ENCODE results near the gene JAKMIP1. TPM values are rescaled to one million over a fixed set of nuclear protein-coding genes. Genes with fewer than 3 reads are reported as not detected.

The JAKMIP1 gene
- polyA plus RNA-seq, 1 donor from 2014 or later = 15.3 TPM

DNA sequence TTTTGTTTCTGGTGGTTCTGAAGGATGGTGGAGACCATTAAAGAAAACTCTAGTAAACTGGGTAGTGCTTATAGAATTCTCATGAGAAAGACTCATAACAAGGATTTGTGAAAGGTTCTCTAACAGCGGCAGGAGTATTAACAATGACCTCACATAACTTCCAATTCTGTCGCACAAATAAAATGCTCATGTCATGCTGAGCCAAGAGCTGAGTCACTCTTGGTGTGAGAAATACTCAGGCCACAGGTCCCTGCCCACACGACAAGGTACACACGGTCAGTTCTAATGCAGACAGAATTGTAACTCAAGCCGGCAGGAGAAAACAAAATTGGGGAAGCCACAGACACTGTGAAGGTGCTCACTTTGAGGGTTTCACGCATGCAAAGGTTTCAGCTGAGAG lies 147.7 kb downstream of the JAKMIP1 start:
- Histone ChIP-seq H3K4me3 (ENCODE audit: low read length) (no peak overlapping the region), H4K20me1 (ENCODE audit: insufficient read depth) (no peaks in the 10 kb centered on the region), H3K36me3 (ENCODE audit: insufficient read depth, low read length) (no peaks in the 10 kb centered on the region), H3K4me2 (ENCODE audit: low read length) (no peak overlapping the region), H2AFZ (ENCODE audit: low read depth, low read length) (no peak overlapping the region), H3K9me2 (ENCODE audit: insufficient read depth, low read length) (no peaks in the 10 kb centered on the region), H3K9ac (ENCODE audit: low read length) (no peak overlapping the region), H3K9me3 (ENCODE audit: low read length) (no peaks in the 10 kb centered on the region), H3K27me3 (ENCODE audit: insufficient read depth, low read depth, low read length) (no peaks in the 10 kb centered on the region), H3F3A (ENCODE audit: insufficient read depth, low read length, poor library complexity, severe bottlenecking) (no peaks in the 10 kb centered on the region), H3K79me2 (replicated peaks; ENCODE audit: insufficient read depth, low read length) (no peaks in the 10 kb centered on the region), H3K27ac (ENCODE audit: low read length) (no peak overlapping the region)
- TF ChIP-seq, protein P1, sequence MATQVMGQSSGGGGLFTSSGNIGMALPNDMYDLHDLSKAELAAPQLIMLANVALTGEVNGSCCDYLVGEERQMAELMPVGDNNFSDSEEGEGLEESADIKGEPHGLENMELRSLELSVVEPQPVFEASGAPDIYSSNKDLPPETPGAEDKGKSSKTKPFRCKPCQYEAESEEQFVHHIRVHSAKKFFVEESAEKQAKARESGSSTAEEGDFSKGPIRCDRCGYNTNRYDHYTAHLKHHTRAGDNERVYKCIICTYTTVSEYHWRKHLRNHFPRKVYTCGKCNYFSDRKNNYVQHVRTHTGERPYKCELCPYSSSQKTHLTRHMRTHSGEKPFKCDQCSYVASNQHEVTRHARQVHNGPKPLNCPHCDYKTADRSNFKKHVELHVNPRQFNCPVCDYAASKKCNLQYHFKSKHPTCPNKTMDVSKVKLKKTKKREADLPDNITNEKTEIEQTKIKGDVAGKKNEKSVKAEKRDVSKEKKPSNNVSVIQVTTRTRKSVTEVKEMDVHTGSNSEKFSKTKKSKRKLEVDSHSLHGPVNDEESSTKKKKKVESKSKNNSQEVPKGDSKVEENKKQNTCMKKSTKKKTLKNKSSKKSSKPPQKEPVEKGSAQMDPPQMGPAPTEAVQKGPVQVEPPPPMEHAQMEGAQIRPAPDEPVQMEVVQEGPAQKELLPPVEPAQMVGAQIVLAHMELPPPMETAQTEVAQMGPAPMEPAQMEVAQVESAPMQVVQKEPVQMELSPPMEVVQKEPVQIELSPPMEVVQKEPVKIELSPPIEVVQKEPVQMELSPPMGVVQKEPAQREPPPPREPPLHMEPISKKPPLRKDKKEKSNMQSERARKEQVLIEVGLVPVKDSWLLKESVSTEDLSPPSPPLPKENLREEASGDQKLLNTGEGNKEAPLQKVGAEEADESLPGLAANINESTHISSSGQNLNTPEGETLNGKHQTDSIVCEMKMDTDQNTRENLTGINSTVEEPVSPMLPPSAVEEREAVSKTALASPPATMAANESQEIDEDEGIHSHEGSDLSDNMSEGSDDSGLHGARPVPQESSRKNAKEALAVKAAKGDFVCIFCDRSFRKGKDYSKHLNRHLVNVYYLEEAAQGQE (IDR thresholded peaks at IDR 0.05; ENCODE audit: borderline replicate concordance) = no peak
- TF ChIP-seq EP300 (conservative IDR thresholded peaks at IDR 0.05; ENCODE audit: poor library complexity, severe bottlenecking) (no peak), EZH2 (IDR thresholded peaks at IDR 0.05; ENCODE audit: borderline replicate concordance, insufficient read depth, low read length, poor library complexity, severe bottlenecking) (no peak), MXI1 (conservative IDR thresholded peaks at IDR 0.05; ENCODE audit: poor library complexity, severe bottlenecking) (no peak), POLR2AphosphoS5 (IDR thresholded peaks at IDR 0.05) (no peak)

DNA sequence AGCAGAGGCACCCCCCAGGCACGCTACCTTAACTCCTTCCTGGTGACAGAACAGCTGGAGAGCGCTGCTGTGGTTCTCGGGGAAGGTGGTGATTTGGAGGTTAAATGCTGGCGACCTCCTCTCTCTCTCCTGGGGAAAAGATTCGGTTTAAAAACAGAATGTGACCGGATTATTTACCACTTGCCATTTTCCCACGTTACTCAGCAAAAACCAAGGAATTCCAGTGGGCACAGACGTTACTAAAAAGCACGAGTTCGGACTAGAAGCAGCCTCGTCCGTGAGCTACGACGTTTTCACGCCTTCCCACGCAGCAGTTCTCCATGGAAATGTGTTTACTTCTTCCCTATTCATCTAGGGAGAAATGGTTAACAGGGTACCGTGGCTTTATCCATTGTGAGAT lies 149.8 kb downstream of the JAKMIP1 start:
- Histone ChIP-seq H2AFZ (ENCODE audit: low read depth, low read length) (no peak overlapping the region), H3K9me3 (ENCODE audit: low read length) (no peaks in the 10 kb centered on the region), H3K36me3 (ENCODE audit: insufficient read depth, low read length) (no peaks in the 10 kb centered on the region), H3K4me3 (ENCODE audit: low read length) (no peak overlapping the region), H3K9ac (ENCODE audit: low read length) (no peak overlapping the region), H3K27me3 (ENCODE audit: insufficient read depth, low read depth, low read length) (no peaks in the 10 kb centered on the region), H3K9me2 (ENCODE audit: insufficient read depth, low read length) (no peaks in the 10 kb centered on the region), H3K27ac (ENCODE audit: low read length) (no peak overlapping the region), H4K20me1 (ENCODE audit: insufficient read depth) (no peaks in the 10 kb centered on the region), H3K4me2 (ENCODE audit: low read length) (no peak overlapping the region), H3F3A (ENCODE audit: insufficient read depth, low read length, poor library complexity, severe bottlenecking) (no peaks in the 10 kb centered on the region), H3K79me2 (replicated peaks; ENCODE audit: insufficient read depth, low read length) (no peaks in the 10 kb centered on the region)
- TF ChIP-seq TAF1 (IDR thresholded peaks at IDR 0.05; ENCODE audit: low read depth) (no peak), EP300 (conservative IDR thresholded peaks at IDR 0.05; ENCODE audit: poor library complexity, severe bottlenecking) (no peak), EZH2 (IDR thresholded peaks at IDR 0.05; ENCODE audit: borderline replicate concordance, insufficient read depth, low read length, poor library complexity, severe bottlenecking) (no peak), SMC3 (conservative IDR thresholded peaks at IDR 0.05; ENCODE audit: poor library complexity) (no peak), RAD21 (conservative IDR thresholded peaks at IDR 0.05) (no peak), MXI1 (conservative IDR thresholded peaks at IDR 0.05; ENCODE audit: poor library complexity, severe bottlenecking) (no peak), POLR2AphosphoS5 (IDR thresholded peaks at IDR 0.05) (no peak)
- TF ChIP-seq, protein P2, sequence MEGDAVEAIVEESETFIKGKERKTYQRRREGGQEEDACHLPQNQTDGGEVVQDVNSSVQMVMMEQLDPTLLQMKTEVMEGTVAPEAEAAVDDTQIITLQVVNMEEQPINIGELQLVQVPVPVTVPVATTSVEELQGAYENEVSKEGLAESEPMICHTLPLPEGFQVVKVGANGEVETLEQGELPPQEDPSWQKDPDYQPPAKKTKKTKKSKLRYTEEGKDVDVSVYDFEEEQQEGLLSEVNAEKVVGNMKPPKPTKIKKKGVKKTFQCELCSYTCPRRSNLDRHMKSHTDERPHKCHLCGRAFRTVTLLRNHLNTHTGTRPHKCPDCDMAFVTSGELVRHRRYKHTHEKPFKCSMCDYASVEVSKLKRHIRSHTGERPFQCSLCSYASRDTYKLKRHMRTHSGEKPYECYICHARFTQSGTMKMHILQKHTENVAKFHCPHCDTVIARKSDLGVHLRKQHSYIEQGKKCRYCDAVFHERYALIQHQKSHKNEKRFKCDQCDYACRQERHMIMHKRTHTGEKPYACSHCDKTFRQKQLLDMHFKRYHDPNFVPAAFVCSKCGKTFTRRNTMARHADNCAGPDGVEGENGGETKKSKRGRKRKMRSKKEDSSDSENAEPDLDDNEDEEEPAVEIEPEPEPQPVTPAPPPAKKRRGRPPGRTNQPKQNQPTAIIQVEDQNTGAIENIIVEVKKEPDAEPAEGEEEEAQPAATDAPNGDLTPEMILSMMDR (IDR thresholded peaks at IDR 0.05; ENCODE audit: poor library complexity, severe bottlenecking) = no peak
- TF ChIP-seq, protein P1 (IDR thresholded peaks at IDR 0.05; ENCODE audit: borderline replicate concordance) = no peak

Data from neural cell (in vitro differentiated cells).